ENCODE data around the gene KDM5C. TPM values are rescaled to one million over a fixed set of nuclear protein-coding genes. Genes with fewer than 3 reads are reported as not detected.

Gene KDM5C
- total RNA-seq, 2 experiments from 2014 or later, result 94.3 to 99.4 TPM

GRCh38 chrX:53196678-53197077, 28.3 kb downstream of the KDM5C start:
- H3K27ac Mint-ChIP-seq, result no peak overlapping the region
- H3K36me3 Mint-ChIP-seq (ENCODE audit: low read depth), result peaks cover 20% of the 10 kb centered on the region

DNA sequence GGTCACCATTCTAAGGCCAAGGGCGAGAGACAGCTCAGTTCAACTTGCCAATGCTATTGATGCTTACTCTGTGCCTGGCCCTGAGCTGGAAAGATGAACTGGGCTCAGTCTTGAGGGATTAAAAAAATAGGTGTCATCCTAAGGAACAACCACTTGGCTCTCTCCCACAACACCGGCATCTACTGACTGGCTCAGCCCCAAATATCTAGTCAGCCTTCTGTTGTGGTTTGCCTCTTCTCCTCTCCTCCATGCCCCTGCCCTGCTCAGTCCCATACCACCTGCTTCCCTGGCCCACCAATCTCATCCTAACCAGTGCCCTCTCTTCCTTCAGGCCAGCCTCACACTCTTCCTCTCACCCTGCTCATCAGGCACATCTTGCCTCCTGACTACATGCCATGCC, 29.6 kb downstream of the KDM5C start:
- Mint-ChIP-seq H3K36me3 (ENCODE audit: low read depth) (peaks cover 20% of the 10 kb centered on the region), H3K9me3 (no peaks in the 10 kb centered on the region), H3K27me3 (no peaks in the 10 kb centered on the region), H3K27ac (no peak overlapping the region), H3K4me1 (ENCODE audit: low read depth) (no peaks in the 10 kb centered on the region), H3K4me3 (no peak overlapping the region)
- ChIA-PET POLR2A (no interaction called here), CTCF (no interaction called here)
- ATAC-seq, result no peak
- no peak for TF ChIP-seq CTCF (IDR thresholded peaks at IDR 0.05)
- intact Hi-C loops (cut with micrococcal nuclease), result no loop called here
- DNase-seq, result no peak

More at GRCh38 chrX:53196678-53197077, 28.3 kb downstream of the KDM5C start:
- no peaks in the 10 kb centered on the region for H3K9me3 Mint-ChIP-seq
- ChIA-PET POLR2A (no interaction called here), CTCF (no interaction called here)
- no peaks in the 10 kb centered on the region for H3K27me3 Mint-ChIP-seq
- no peak for TF ChIP-seq CTCF (IDR thresholded peaks at IDR 0.05)
- no peak overlapping the region for H3K4me3 Mint-ChIP-seq
- DNase-seq (no peak), ATAC-seq (no peak)
- intact Hi-C loops (cut with micrococcal nuclease), result no loop called here
- H3K4me1 Mint-ChIP-seq (ENCODE audit: low read depth), result no peaks in the 10 kb centered on the region

DNA sequence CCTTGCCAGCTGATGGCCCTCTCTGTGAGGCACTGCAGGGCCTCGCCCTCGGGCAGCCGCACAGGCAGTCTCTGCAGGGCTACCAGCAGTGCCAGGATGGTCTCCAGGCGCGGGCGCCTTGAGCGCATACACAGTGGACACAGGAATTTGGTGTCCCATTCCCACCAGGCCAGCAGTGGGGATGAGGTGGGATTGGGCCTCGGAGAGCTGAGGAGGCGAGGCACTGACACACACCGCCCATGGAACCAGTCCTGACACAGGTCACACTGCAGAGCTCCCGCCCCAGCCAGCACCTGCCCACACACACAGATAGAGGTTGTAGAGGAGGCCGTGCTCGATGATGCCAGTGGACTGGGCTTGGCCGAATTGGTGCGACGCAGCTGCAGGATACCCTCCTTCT, 30.7 kb downstream of the KDM5C start:
- no peak for ATAC-seq
- DNase-seq, result no peak
- peaks cover 18% of the 10 kb centered on the region for H3K36me3 Mint-ChIP-seq (ENCODE audit: low read depth)
- H3K4me3 Mint-ChIP-seq, result no peak overlapping the region
- H3K27me3 Mint-ChIP-seq, result no peaks in the 10 kb centered on the region
- intact Hi-C loops (cut with micrococcal nuclease), result no loop called here
- H3K27ac Mint-ChIP-seq, result no peak overlapping the region
- ChIA-PET POLR2A (interaction anchor here (1.3 kb wide), 1 partner anchor 10 kb away, joined by 3 read pairs; no protein-coding TSS in a partner anchor), CTCF (no interaction called here)
- peaks cover 3% of the 10 kb centered on the region for H3K4me1 Mint-ChIP-seq (ENCODE audit: low read depth)
- no peak for TF ChIP-seq CTCF (IDR thresholded peaks at IDR 0.05)
- no peaks in the 10 kb centered on the region for H3K9me3 Mint-ChIP-seq

DNA sequence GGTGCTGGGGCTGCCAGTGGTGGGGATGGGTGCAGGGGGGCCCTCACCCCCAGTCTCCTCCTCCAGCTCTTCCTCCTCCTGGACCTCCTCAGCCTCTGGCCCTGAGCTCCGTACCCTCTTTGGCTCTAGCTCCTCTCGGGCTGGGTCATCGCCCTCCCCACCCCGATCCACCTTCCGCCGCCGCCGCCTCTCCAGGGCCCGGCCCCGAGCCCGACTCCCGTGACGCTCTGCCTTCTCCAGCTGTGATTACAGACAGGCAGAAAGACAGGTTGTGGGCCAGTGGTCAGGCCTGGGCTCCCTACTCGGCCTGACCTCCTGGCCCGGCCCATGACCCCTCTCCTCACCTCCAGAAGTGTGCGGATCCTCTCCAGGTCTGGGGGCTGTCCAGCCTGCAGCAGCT, 31.9 kb downstream of the KDM5C start:
- peaks cover 11% of the 10 kb centered on the region for H3K4me1 Mint-ChIP-seq (ENCODE audit: low read depth)
- H3K27me3 Mint-ChIP-seq, result no peaks in the 10 kb centered on the region
- peaks cover 15% of the 10 kb centered on the region for H3K36me3 Mint-ChIP-seq (ENCODE audit: low read depth)
- ATAC-seq (no peak), DNase-seq (no peak)
- CTCF ChIA-PET, result no interaction called here
- H3K27ac Mint-ChIP-seq, result no peak overlapping the region
- POLR2A ChIA-PET, result no interaction called here
- intact Hi-C loops (cut with micrococcal nuclease), result no loop called here
- no peak overlapping the region for H3K4me3 Mint-ChIP-seq
- no peaks in the 10 kb centered on the region for H3K9me3 Mint-ChIP-seq
- TF ChIP-seq CTCF (IDR thresholded peaks at IDR 0.05), result no peak

DNA sequence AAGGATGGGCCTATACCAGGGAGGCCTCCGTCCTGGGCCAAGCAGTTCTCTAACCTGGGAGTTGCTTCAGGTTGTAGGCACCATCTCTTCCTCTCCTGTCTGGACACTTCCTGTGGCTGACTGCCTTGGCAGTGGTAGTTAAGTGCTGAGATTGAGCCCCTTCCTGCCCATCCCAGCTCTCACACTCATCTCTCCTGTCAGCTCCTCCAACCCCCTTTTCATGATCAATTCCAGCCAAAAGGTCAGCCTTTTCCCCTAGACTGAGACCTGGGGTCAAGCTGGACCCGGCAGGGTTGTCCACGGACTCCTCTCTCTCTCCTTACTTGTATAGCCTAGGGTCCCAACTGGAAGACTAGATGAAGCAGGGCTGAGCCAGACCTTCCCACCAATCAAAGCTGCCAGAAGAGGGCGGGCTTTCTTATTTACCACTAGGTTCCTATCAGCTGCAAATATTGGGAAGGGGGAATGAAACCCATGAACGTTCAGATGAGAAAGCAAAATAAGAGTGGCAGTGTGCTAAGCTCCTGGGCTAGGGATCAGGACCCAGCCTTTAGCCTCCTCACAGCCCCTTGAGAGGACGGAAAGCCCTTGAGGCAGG, 34.5 kb downstream of the KDM5C start:
- Mint-ChIP-seq H3K27me3 (no peaks in the 10 kb centered on the region), H3K9me3 (no peaks in the 10 kb centered on the region), H3K4me1 (ENCODE audit: low read depth) (peaks cover 19% of the 10 kb centered on the region), H3K36me3 (ENCODE audit: low read depth) (peaks cover under 1% of the 10 kb centered on the region), H3K4me3 (no peak overlapping the region), H3K27ac (no peak overlapping the region)
- CTCF ChIA-PET, result no interaction called here
- TF ChIP-seq CTCF (IDR thresholded peaks at IDR 0.05), result no peak
- POLR2A ChIA-PET, result no interaction called here
- ATAC-seq (no peak), DNase-seq (no peak)
- intact Hi-C loops (cut with micrococcal nuclease), result no loop called here
